Calu3 (cell line): Measurements from ENCODE around the gene MXRA7. TPM values are rescaled to one million over a fixed set of nuclear protein-coding genes. Genes with fewer than 3 reads are reported as not detected.

ENCODE experiments used
- BruUV-seq: library from RNA; stranded (reverse); fragments of 400-500 nt; replicated peaks from 2 replicates; lab custom pipeline; 2021; lab: Mats Ljungman, UMichigan
- CTCF ChIA-PET: fragments of 300-600 bp; sonication (Branson Sonifier 250); formaldehyde crosslinking; loops from one replicate; lab custom pipeline; 2022; ENCODE audit warnings: antibody characterized with exemption; lab: Charles Lee
- DNase-seq: peaks from one replicate; pipeline ENCODE4 v3.0.0; 2022
- H3K27ac Mint-ChIP-seq: one replicate; pipeline ENCODE4 v1.8.0; 2022; ENCODE audit warnings: mixed read lengths; ENCODE audit not compliant: unreplicated experiment
- H3K27me3 Mint-ChIP-seq: one replicate; pipeline ENCODE4 v1.8.0; 2022; ENCODE audit warnings: mixed read lengths; ENCODE audit not compliant: unreplicated experiment
- H3K36me3 Mint-ChIP-seq: one replicate; pipeline ENCODE4 v1.8.0; 2022; ENCODE audit warnings: mild to moderate bottlenecking, moderate library complexity, mixed read lengths; ENCODE audit not compliant: insufficient read depth, unreplicated experiment
- H3K4me1 Mint-ChIP-seq: one replicate; pipeline ENCODE4 v1.8.0; 2022; ENCODE audit warnings: mild to moderate bottlenecking, low read depth, mixed read lengths; ENCODE audit not compliant: unreplicated experiment
- H3K4me3 Mint-ChIP-seq: one replicate; pipeline ENCODE4 v1.8.0; 2022; ENCODE audit warnings: mild to moderate bottlenecking, low read depth, moderate library complexity, mixed read lengths; ENCODE audit not compliant: unreplicated experiment
- H3K9me3 Mint-ChIP-seq: one replicate; pipeline ENCODE4 v1.8.0; 2022; ENCODE audit warnings: low read depth, mixed read lengths; ENCODE audit not compliant: unreplicated experiment
- CTCF ChIP-seq: fragments of 200-600 bp; IDR thresholded peaks from one replicate; pipeline ENCODE4 v1.8.0; 2022; ENCODE audit warnings: antibody characterized with exemption; ENCODE audit not compliant: unreplicated experiment
- intact Hi-C: fragments of 100-400 bp; cut with micrococcal nuclease; formaldehyde crosslinking; loops from one replicate; pipeline ENCODE4 v1.10.0; 2022; ENCODE audit not compliant: unreplicated experiment
- total RNA-seq: library from RNA; stranded (reverse); gene quantifications from 2 replicates; pipeline ENCODE4 v1.2.3, GENCODE V29; 2022

MXRA7 gene
- total RNA-seq, 1 experiment from 2014 or later, result 9.9 TPM

GRCh38 chr17:76687298-76688164 is 23.2 kb downstream of the MXRA7 start:
- no TSS peak for BruUV-seq
- no peak overlapping the region for H3K4me3 Mint-ChIP-seq
- no peaks in the 10 kb centered on the region for H3K36me3 Mint-ChIP-seq
- H3K9me3 Mint-ChIP-seq, result no peaks in the 10 kb centered on the region
- intact Hi-C loops, result no loop called here
- peaks cover 18% of the 10 kb centered on the region for H3K27me3 Mint-ChIP-seq
- no peaks in the 10 kb centered on the region for H3K4me1 Mint-ChIP-seq
- CTCF ChIA-PET, result no interaction called here
- DNase-seq, result no peak
- no peak overlapping the region for H3K27ac Mint-ChIP-seq
- no peak for TF ChIP-seq CTCF

GRCh38 chr17:76686538-76687297 is 24.0 kb downstream of the MXRA7 start:
- CTCF ChIA-PET, result no interaction called here

GRCh38 chr17:76685846-76686245 is 24.9 kb downstream of the MXRA7 start:
- no TSS peak for BruUV-seq
- H3K4me1 Mint-ChIP-seq, result peaks cover 4% of the 10 kb centered on the region
- no peak overlapping the region for H3K27ac Mint-ChIP-seq
- no peaks in the 10 kb centered on the region for H3K36me3 Mint-ChIP-seq
- no peak for TF ChIP-seq CTCF
- H3K27me3 Mint-ChIP-seq, result peaks cover 18% of the 10 kb centered on the region
- no peaks in the 10 kb centered on the region for H3K9me3 Mint-ChIP-seq
- CTCF ChIA-PET, result interaction anchor here (1.0 kb wide), 1 partner anchor 15 kb away, joined by 3 read pairs; no protein-coding TSS in a partner anchor
- intact Hi-C loops, result no loop called here
- DNase-seq, result no peak
- H3K4me3 Mint-ChIP-seq, result no peak overlapping the region

More at GRCh38 chr17:76686538-76687297, 24.0 kb downstream of the MXRA7 start:
- no TSS peak for BruUV-seq
- Mint-ChIP-seq H3K27ac (no peak overlapping the region), H3K27me3 (peaks cover 18% of the 10 kb centered on the region), H3K9me3 (no peaks in the 10 kb centered on the region), H3K4me3 (no peak overlapping the region), H3K4me1 (no peaks in the 10 kb centered on the region), H3K36me3 (no peaks in the 10 kb centered on the region)
- DNase-seq, result no peak
- intact Hi-C loops, result no loop called here
- no peak for TF ChIP-seq CTCF

GRCh38 chr17:76685366-76685765 is 25.4 kb downstream of the MXRA7 start:
- no TSS peak for BruUV-seq
- H3K4me1 Mint-ChIP-seq, result peaks cover 6% of the 10 kb centered on the region
- no peaks in the 10 kb centered on the region for H3K9me3 Mint-ChIP-seq
- H3K27me3 Mint-ChIP-seq, result peaks cover 18% of the 10 kb centered on the region
- H3K36me3 Mint-ChIP-seq, result no peaks in the 10 kb centered on the region
- no peak overlapping the region for H3K4me3 Mint-ChIP-seq
- no peak overlapping the region for H3K27ac Mint-ChIP-seq
- no peak for DNase-seq
- CTCF ChIA-PET, result interaction anchor here (1.0 kb wide), 1 partner anchor 14 kb away, joined by 3 read pairs; no protein-coding TSS in a partner anchor
- intact Hi-C loops, result no loop called here
- TF ChIP-seq CTCF, result no peak
